Astrocyte (in vitro differentiated cells and primary cell): ENCODE data around the gene LCT.

Experiments
- CTCF ChIP-seq: IDR thresholded peaks from 2 replicates; pipeline ENCODE4 v1.5.1; 2011; ENCODE audit warnings: low read depth, mild to moderate bottlenecking, inconsistent platforms, low read length, moderate library complexity; ENCODE audit not compliant: insufficient read depth
- EZH2 ChIP-seq: IDR thresholded peaks from 2 replicates; pipeline ENCODE4 v1.6.1; 2012; ENCODE audit warnings: mild to moderate bottlenecking, low read length, inconsistent platforms; ENCODE audit not compliant: insufficient read depth

DNA sequence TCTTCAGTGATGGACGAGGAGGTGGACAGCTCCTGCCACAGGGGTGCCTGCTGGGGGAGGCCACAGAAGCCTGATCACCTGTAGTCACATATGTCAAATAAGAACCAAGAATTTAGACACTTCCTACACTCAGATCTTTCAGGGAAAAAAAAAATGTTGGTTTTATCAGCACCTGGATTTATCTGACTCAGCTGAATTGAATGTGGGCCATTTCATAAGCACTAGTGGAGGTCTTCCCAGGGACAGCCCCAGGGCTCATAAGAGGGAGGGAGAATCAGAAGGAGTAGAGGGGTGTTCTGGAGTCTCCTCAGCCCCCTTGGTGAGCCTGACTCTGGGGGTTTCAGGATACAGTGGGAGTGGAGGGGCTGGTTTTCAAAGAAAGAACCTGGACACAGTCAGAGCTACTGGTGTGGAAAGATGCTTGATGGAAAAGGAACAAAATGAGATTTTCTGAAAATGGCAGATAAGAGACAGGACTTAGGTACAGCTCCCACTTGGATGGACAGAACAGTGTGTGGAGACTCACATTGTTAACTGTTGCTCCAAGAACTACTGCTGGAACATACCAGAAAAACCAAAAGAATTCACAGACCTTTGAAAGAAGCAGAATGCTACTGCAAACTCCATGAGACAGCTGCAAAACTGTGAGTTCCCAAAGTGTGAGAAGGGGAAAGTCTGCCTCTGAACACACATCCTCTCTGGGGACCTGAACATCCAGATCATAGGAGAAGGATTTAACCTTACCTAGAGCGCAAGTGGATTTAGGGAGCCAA, 45.4 kb downstream of the LCT start:
- TF ChIP-seq CTCF: no peak
- TF ChIP-seq EZH2: no peak
